GM12864 (cell line): ENCODE results near the gene SLC9C1.

Experiments used
- DNase-seq: peaks from one replicate; pipeline ENCODE4 v3.0.0-alpha.2; 2011; ENCODE audit warnings: low read depth
- H3K4me3 ChIP-seq: 2 replicates; pipeline ENCODE4 v1.5.1; 2011; ENCODE audit warnings: mild to moderate bottlenecking, low read depth, low read length, control low read depth
- CTCF ChIP-seq: IDR thresholded peaks from 2 replicates; pipeline ENCODE4 v1.5.1; 2011; ENCODE audit warnings: low read depth, mild to moderate bottlenecking, moderate library complexity, low read length, control low read depth, inconsistent platforms; ENCODE audit errors: missing control alignments

The SLC9C1 gene

GRCh38 chr3:112335434-112335781 is 41.4 kb upstream of the SLC9C1 start:
- no peak for TF ChIP-seq CTCF
- DNase-seq, result no peak
- no peak overlapping the region for H3K4me3 ChIP-seq

GRCh38 chr3:112334691-112335433 is 40.8 kb upstream of the SLC9C1 start:
- DNase-seq, result no peak
- no peak overlapping the region for H3K4me3 ChIP-seq
- TF ChIP-seq CTCF, result no peak

- no peak for DNase-seq
- no peak for TF ChIP-seq CTCF
- peak overlapping the region; percentile 71 for H3K4me3 ChIP-seq
Measured at GRCh38 chr3:112333381-112334317, 39.6 kb upstream of the SLC9C1 start.

GRCh38 chr3:112333002-112333380 is 39.0 kb upstream of the SLC9C1 start, which contains the start of gene CD200:
TSS of gene CD200 (plus strand) at chr3:112333156. CDS start at chr3:112333213, 57 bp downstream.
- peak within 1 kb of the TSS; percentile 71 for H3K4me3 ChIP-seq
- TF ChIP-seq CTCF, result no peak
- DNase-seq, result no peak

GRCh38 chr3:112331851-112332250 is 37.8 kb upstream of the SLC9C1 start:
- no peak for TF ChIP-seq CTCF
- H3K4me3 ChIP-seq, result no peak overlapping the region
- DNase-seq, result no peak

GRCh38 chr3:112327371-112327951 is 33.4 kb upstream of the SLC9C1 start:
- TF ChIP-seq CTCF, result peak; percentile 62
- H3K4me3 ChIP-seq, result no peak overlapping the region
- DNase-seq, result peak; percentile 72
